K562 (cell line): ENCODE data around the gene CHMP1A. TPM values are rescaled to one million over a fixed set of nuclear protein-coding genes. Genes with fewer than 3 reads are reported as not detected.
"Not testable (repeated sequence)": the region's sequence is repeated elsewhere in the genome, so short reads cannot be mapped to it uniquely, and the experiment has no call there.

Experiments
- ATAC-seq: fragments of 200-7000 bp; cut with Tn5 transposase; 3 replicates; pipeline ENCODE4 v1.9.1; 2020; ENCODE audit warnings: moderate library complexity
- BruUV-seq: library from RNA; stranded (reverse); fragments of 400-500 nt; replicated peaks from 2 replicates; lab custom pipeline; 2021; lab: Mats Ljungman, UMichigan
- CTCF ChIA-PET: fragments of 300-600 bp; formaldehyde crosslinking; extraction: SDS; loops from one replicate; lab custom pipeline; 2021; ENCODE audit warnings: low intra/inter-chr PET ratio; lab: Yijun Ruan, JAX
- POLR2A ChIA-PET: fragments of 300-600, 350-650 bp; sonication (Branson Sonifier 250); formaldehyde crosslinking; extraction: SDS; loops from one replicate; lab custom pipeline; 2021; ENCODE audit warnings: antibody characterized with exemption, inconsistent platforms; lab: Yijun Ruan, JAX
- DNase-seq, 4 experiments: peaks; one replicate each; pipeline versions ENCODE4 v3.0.0 to v3.0.0-alpha.2; 2011 to 2018; ENCODE audit warnings: low spot score in 3 of 4, mixed read lengths in 3 of 4; ENCODE audit errors: extremely low read depth in 1 of 4
- FAIRE-seq: peaks from 2 replicates; lab custom pipeline; 2011; peaks lifted over from hg19 to GRCh38; lab: Jason Lieb, UNC
- H2AFZ ChIP-seq: 2 replicates; pipeline ENCODE4 v1.6.0; 2011; ENCODE audit warnings: low read depth, low read length, control low read depth, inconsistent platforms
- H3K27ac ChIP-seq: fragments of 200-600 bp; 3 replicates; pipeline ENCODE4 v1.8.0; 2011; ENCODE audit warnings: low read depth, mild to moderate bottlenecking, control low read depth, inconsistent platforms, low read length, moderate library complexity, mixed read lengths; ENCODE audit errors: extremely low read depth
- H3K27me3 ChIP-seq, 2 experiments: fragments of 300-600 bp in 1 of 2; 2 replicates in 1 of 2; 3 replicates in 1 of 2; pipeline versions ENCODE4 v1.6.0 to v1.8.0; 2011; ENCODE audit warnings: inconsistent platforms in 2 of 2, low read length in 2 of 2, mild to moderate bottlenecking in 1 of 2, mixed read lengths in 1 of 2, moderate library complexity in 1 of 2; ENCODE audit not compliant: control insufficient read depth in 2 of 2, insufficient read depth in 2 of 2
- H3K36me3 ChIP-seq: fragments of 300-600 bp; 3 replicates; pipeline ENCODE4 v1.8.0; 2011; ENCODE audit warnings: mild to moderate bottlenecking, low read length, inconsistent platforms; ENCODE audit not compliant: control insufficient read depth, insufficient read depth
- H3K4me1 ChIP-seq, 2 experiments: fragments of 200-600 bp in 1 of 2; replicated peaks in 1 of 2; 2 replicates in 1 of 2; 3 replicates in 1 of 2; pipeline versions ENCODE4 v1.5.1 to v1.8.0; 2011; ENCODE audit warnings: inconsistent platforms in 2 of 2, low read length in 2 of 2, mild to moderate bottlenecking in 1 of 2, mixed read lengths in 1 of 2, moderate library complexity in 1 of 2; ENCODE audit not compliant: control insufficient read depth in 2 of 2, insufficient read depth in 2 of 2
- H3K4me2 ChIP-seq: 2 replicates; pipeline ENCODE4 v1.6.1; 2011; ENCODE audit warnings: low read length, control low read depth, inconsistent platforms, mixed read lengths; ENCODE audit not compliant: insufficient read depth
- H3K4me3 ChIP-seq: fragments of 200-600 bp; sonication (generic), shearing (Covaris generic); 2 replicates; pipeline ENCODE4 v1.5.1; 2016; ENCODE audit warnings: control low read depth, inconsistent platforms
- H3K79me2 ChIP-seq: fragments of 200-600 bp; 3 replicates; pipeline ENCODE4 v1.8.0; 2011; ENCODE audit warnings: low read length, inconsistent platforms; ENCODE audit not compliant: control insufficient read depth, insufficient read depth
- H3K9ac ChIP-seq, 2 experiments: 2 replicates each; pipeline versions ENCODE4 v1.6.0 to v1.6.1; 2011; ENCODE audit warnings: low read depth in 2 of 2, low read length in 2 of 2, control low read depth in 1 of 2, inconsistent platforms in 1 of 2, mild to moderate bottlenecking in 1 of 2, mixed read lengths in 1 of 2; ENCODE audit not compliant: insufficient read depth in 1 of 2
- H3K9me1 ChIP-seq: one replicate; pipeline ENCODE4 v1.6.0; 2011; ENCODE audit warnings: inconsistent platforms, mild to moderate bottlenecking, low read length, moderate library complexity; ENCODE audit not compliant: control insufficient read depth, insufficient read depth
- H3K9me3 ChIP-seq: replicated peaks from 2 replicates; pipeline ENCODE4 v1.5.1; 2011; ENCODE audit warnings: low read depth, low read length, inconsistent platforms; ENCODE audit not compliant: control insufficient read depth, insufficient read depth
- H4K20me1 ChIP-seq: replicated peaks from 2 replicates; pipeline ENCODE4 v1.6.1; 2011; ENCODE audit warnings: low read length, inconsistent platforms, mixed read lengths; ENCODE audit not compliant: control insufficient read depth, insufficient read depth
- ETV6 ChIP-seq, 3 experiments: fragments of 150-350 bp in 1 of 3; sonication (generic) in 1 of 3; formaldehyde crosslinking in 1 of 3; IDR thresholded peaks; 2 replicates each; pipeline versions ENCODE4 v1.6.1 to v1.8.0; 2014 to 2022; ENCODE audit warnings: borderline replicate concordance in 2 of 3, low read depth in 2 of 3, antibody characterized with exemption in 1 of 3, low read length in 1 of 3, mild to moderate bottlenecking in 1 of 3, missing genetic modification reagents in 1 of 3
- PCBP1 ChIP-seq: fragments of 200-400 bp; formaldehyde crosslinking; IDR thresholded peaks from 2 replicates; pipeline ENCODE4 v1.6.1; 2018; ENCODE audit warnings: mild to moderate bottlenecking, low read depth, low read length; ENCODE audit not compliant: poor library complexity, severe bottlenecking
- WGBS: fragments of 100-300 bp; shearing (Covaris generic); methylation state at CpG from one replicate; pipeline ENCODE4 v1.1.6; 2016; ENCODE audit warnings: low coverage, mixed read lengths; ENCODE audit not compliant: insufficient coverage; ENCODE audit errors: missing lambda C conversion rate; 5-methylcytosine and 5-hydroxymethylcytosine counted together
- in situ Hi-C: fragments of 300-500 bp; cut with MboI; formaldehyde crosslinking; loops from 4 replicates; pipeline ENCODE4 v1.15.0; 2018; ENCODE audit warnings: inconsistent platforms, mixed read lengths
- intact Hi-C: fragments of 100-400 bp; cut with micrococcal nuclease; formaldehyde crosslinking; loops from 2 replicates; pipeline ENCODE4 v1.14.2; 2022
- polyA plus RNA-seq, 8 experiments: library from polyadenylated mRNA; depleted of rRNA in 4 of 8; stranded (reverse) in 5 of 8; unstranded in 3 of 8; fragments of >200 nt; fragmentation: Nextera tagmentation in 2 of 8; fragmentation: Illumina TruSeq in 1 of 8; extraction: Ambion mirVana in 2 of 8; extraction: Trizol in 1 of 8; gene quantifications; 2 replicates each; pipeline versions ENCODE4 v1.2.1 to v1.2.3, GENCODE V29; 2011 to 2014; ENCODE audit warnings: inconsistent platforms in 1 of 8, missing spikeins in 1 of 8
- total RNA-seq, 7 experiments: library from RNA; depleted of rRNA in 6 of 7; stranded (reverse); fragments of >200 nt in 6 of 7; fragmentation: Illumina TruSeq in 2 of 7; extraction: Trizol in 2 of 7; gene quantifications; 2 replicates each; pipeline versions ENCODE4 v1.2.1 to v1.2.3, GENCODE V29; 2011 to 2021; ENCODE audit warnings: low replicate concordance in 1 of 7

CHMP1A gene
- total and polyA plus RNA-seq, 9 of the 15 experiments (the other 6 are each of a cell fraction or from before 2014, with no cell fraction given) = 0.83 to 79.9 (median 45.2) TPM

DNA sequence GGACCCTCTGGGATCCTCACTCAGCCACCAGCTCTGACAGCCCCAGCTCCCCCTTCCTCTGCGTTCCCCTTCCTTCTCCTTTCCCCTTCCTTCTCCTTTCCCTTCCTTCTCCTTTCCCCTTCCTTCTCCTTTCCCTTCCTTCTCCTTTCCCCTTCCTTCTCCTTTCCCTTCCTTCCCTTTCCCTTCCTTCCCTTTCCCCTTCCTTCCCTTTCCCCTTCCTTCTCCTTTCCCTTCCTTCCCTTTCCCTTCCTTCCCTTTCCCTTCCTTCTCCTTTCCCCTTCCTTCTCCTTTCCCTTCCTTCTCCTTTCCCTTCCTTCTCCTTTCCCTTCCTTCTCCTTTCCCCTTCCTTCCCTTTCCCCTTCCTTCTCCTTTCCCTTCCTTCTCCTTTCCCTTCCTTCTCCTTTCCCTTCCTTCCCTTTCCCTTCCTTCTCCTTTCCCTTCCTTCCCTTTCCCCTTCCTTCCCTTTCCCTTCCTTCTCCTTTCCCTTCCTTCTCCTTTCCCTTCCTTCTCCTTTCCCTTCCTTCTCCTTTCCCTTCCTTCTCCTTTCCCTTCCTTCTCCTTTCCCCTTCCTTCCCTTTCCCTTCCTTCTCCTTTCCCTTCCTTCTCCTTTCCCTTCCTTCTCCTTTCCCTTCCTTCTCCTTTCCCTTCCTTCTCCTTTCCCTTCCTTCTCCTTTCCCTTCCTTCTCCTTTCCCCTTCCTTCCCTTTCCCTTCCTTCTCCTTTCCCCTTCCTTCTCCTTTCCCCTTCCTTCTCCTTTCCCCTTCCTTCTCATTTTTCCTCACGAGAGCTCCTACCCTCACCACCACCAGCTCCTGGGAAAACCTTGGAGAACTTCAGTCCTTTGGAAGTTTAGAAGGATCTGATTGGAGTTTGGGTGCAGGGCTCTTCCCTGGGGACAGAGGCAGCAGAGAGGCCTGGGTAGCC lies 22.8 kb downstream of the CHMP1A start:
- H2AFZ ChIP-seq; DNase-seq; H3K9ac ChIP-seq; CTCF ChIA-PET; H3K79me2 ChIP-seq; H3K9me3 ChIP-seq; H3K9me1 ChIP-seq; BruUV-seq; H3K4me2 ChIP-seq; H3K27ac ChIP-seq; H3K4me3 ChIP-seq; H4K20me1 ChIP-seq; H3K36me3 ChIP-seq; ATAC-seq; in situ Hi-C loops; TF ChIP-seq ETV6 (CRISPR knock-in tag; IDR thresholded peaks at IDR 0.05; ENCODE audit: borderline replicate concordance): not testable (repeated sequence)
- intact Hi-C loops = loop anchor here (5.0 kb wide), 1 partner anchor 32 kb away; no protein-coding TSS in a partner anchor
- POLR2A ChIA-PET = interaction anchor here (0.6 to 1.4 kb wide), 5 partner anchors 10 to 69 kb away, joined by 3 to 5 read pairs (median 3); partner anchors contain the start of genes CHMP1A and SPATA33
- Histone ChIP-seq H3K27me3 (peaks cover 10 to 53% of the 10 kb centered on the region in 2 experiments), H3K4me1 (peaks cover 0 to 46% of the 10 kb centered on the region in 2 experiments; a peak in 2 of 5 replicates)
- FAIRE-seq = peak; percentile 35
- TF ChIP-seq PCBP1 (peak; percentile 49), ETV6 (IDR thresholded peaks at IDR 0.05; ENCODE audit: borderline replicate concordance in 1 of 2, low read depth in 2 of 2, low read length in 1 of 2) (peak in 1 of 2 experiments; percentile 71; a peak in 2 of 4 replicates)
- WGBS = 0% methylated on average over 1 of the region's 2 CpGs
